Forelimb muscle (tissue), 1 donor: ENCODE data around the gene SLC7A9. TPM values are rescaled to one million over a fixed set of nuclear protein-coding genes. Genes with fewer than 3 reads are reported as not detected.
"Not testable (repeated sequence)": the region's sequence is repeated elsewhere in the genome, so short reads cannot be mapped to it uniquely, and the experiment has no call there.

Experiments
- DNase-seq: peaks from one replicate; pipeline ENCODE4 v3.0.0-alpha.2; 2013; ENCODE audit warnings: low read depth
- polyA plus RNA-seq: library from polyadenylated mRNA; unstranded; fragments of 120-200 nt; gene quantifications from one replicate; pipeline ENCODE4 v1.2.1, GENCODE V29; 2013; ENCODE audit not compliant: insufficient read length

SLC7A9 gene
- polyA plus RNA-seq, 1 donor, result 0.62 TPM

DNA sequence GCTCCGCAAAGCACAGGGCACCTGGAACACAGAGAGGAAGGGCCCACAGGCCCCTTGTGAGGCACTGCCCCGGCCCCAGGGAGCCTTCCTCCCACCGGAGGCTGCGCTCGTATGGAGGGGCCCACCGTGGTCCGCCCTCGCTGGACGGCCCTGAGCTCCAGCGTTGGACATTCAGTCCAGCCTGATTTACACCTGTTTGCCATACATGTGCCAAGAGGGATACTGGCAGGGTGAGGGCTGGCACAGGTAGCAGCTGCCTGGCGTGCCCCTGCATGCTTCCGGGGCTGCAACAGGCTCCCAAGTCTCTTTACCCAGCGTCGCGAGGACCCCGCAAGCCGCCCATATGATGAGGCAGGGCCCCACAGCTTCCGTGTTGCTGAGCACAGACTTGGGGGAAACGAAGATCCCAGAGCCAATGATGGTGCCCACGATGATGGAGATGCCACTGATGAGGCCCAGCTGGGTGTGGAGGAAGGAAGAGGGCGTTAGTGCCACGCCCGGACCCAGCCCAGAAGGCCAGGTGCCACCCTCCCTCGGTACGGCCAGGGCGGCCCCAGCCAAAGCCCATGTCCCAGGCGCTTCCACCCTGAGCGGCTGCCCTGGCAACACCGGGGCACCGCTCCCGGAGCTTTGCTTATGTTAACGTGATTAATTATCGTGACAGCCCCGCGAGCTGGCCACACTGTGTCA is 5.1 kb downstream of the SLC7A9 start:
- DNase-seq, result no peak

- DNase-seq, result no peak
Observed at GRCh38 chr19:32863841-32864240, 5.7 kb downstream of the SLC7A9 start.

GRCh38 chr19:32863301-32863700 is 6.3 kb downstream of the SLC7A9 start:
- DNase-seq, result no peak

- no peak for DNase-seq
Observed at GRCh38 chr19:32862741-32863140, 6.8 kb downstream of the SLC7A9 start.

- no peak for DNase-seq
Observed at GRCh38 chr19:32862173-32862572, 7.4 kb downstream of the SLC7A9 start.

GRCh38 chr19:32861596-32861995 is 8.0 kb downstream of the SLC7A9 start:
- DNase-seq, result no peak

DNA sequence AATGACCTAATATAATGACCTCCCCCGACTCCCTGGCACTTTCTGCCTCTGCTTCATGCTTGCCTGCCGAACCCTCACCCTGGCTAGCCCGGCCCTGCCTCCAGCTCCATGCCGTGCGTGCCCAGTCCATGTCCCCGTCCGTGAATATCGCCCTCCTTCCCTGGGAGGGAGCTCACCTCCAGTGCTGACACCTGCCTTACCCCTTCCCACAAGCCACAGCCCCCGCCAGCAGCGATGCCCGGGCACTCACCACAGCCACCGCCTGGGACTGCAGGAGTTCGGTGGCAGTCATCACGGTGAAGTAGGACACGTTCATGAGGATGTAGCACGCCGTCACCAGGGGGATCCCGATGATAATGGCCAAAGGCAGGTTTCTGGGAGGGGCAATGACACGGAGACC is 10.0 kb downstream of the SLC7A9 start:
- no peak for DNase-seq

GRCh38 chr19:32858559-32858958 is 11.0 kb downstream of the SLC7A9 start:
- no peak for DNase-seq

- DNase-seq, result no peak
Observed at GRCh38 chr19:32858155-32858554, 11.4 kb downstream of the SLC7A9 start.

DNA sequence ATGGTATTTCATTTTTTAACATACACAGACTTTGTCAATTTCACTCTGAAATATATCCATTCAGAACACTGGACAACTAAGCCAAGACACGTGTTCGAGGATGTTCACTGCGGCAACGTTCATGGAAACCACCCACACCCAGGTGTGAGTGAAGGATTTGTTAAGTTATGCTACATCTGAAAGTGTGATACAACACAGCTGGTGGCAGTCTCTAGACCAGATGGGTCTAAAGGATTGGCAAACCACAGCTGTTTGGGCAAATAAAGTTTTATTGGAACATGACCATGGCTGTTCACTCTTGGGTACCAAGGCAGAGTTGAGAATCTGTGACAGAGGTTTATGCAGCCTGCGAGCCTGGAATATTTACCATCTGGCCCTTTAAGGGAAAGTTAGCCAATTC is 12.0 kb downstream of the SLC7A9 start:
- no peak for DNase-seq

DNA sequence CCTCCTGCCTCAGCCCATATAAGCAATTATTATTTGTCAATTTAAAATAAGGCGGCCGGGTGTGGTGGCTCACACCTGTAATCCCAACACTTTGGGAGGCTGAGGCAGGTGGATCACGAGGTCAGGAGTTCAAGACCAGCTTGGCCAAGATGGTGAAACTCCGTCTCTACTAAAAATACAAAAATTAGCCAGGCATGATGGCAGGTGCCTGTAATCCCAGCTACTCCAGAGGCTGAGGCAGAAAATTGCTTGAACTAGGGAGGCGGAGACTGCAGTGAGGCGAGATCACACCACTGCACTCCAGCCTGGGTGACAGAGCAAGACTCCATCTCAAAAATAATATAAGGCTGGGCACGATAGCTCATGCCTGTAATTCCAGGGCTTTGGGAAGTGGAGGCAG is 12.7 kb downstream of the SLC7A9 start:
- DNase-seq, result not testable (repeated sequence)

DNA sequence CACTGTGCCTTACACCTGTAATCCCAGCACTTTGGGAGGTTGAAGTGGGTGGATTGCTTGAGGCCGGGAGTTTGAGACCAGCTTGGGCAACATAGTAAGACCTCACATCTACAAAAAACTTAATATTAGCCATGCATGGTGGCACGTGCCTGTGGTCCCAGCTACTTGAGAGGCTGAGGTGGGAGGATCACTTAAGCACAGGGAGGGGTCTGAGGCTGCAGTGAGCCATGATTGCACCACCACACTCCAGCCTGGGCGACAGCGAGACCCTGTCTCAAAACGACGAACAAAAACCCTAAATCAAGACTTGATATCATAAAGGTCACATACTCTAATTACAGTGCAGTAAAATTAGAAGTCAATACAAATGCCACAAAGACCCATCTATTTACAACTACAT is 17.4 kb downstream of the SLC7A9 start:
- no peak for DNase-seq

- not testable (repeated sequence) for DNase-seq
Observed at GRCh38 chr19:32848035-32848434, 21.5 kb downstream of the SLC7A9 start.

DNA sequence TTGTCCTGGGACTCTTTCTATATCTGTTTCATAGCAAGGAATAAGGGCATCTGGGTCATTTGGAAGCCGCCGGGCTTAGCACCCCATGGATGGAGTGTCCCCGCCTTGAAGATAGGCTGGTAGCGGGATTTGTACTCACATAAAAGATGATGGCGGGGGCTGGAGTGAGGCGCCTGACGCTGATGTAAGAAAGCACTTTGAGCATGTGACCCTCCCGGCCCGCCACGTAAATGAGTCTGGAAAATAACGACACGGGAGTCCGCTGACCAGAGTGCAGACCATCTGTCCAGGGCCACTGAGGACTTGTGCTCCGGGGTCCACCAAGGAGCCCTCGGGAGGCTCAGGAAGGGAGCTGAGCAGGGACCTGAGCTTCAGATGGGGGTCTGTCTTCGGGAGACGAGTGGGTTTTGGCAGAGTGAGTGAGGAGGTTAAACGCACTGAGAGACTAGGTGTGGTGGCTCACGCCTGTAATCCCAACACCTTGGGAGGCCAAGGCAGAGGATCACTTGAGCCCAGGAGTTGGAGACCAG is 25.8 kb downstream of the SLC7A9 start:
- DNase-seq, result no peak

GRCh38 chr19:32842061-32842460 is 27.5 kb downstream of the SLC7A9 start:
- no peak for DNase-seq

GRCh38 chr19:32837531-32837930 is 32.0 kb downstream of the SLC7A9 start:
- DNase-seq, result no peak

DNA sequence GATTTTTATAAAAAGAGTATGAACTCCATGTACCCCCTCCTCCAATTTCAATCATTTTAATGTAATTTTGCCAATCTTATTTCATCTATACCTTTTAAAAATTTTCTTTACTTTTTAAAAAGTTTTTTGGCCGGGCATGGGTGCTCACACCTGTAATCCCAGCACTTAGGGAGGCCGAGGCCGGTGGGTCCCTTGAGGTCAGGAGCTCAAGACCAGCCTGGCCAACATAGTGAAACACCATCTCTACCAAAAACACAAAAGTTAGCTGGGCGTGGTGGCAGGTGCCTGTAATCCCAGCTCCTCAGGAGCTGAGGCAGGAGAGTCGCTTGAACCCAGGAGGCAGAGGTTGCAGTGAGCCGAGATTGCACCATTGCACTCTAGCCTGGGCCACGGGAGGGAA is 36.2 kb downstream of the SLC7A9 start:
- DNase-seq, result not testable (repeated sequence)

GRCh38 chr19:32832825-32833224 is 36.7 kb downstream of the SLC7A9 start:
- not testable (repeated sequence) for DNase-seq

- DNase-seq, result not testable (repeated sequence)
Observed at GRCh38 chr19:32832094-32832493, 37.5 kb downstream of the SLC7A9 start.

DNA sequence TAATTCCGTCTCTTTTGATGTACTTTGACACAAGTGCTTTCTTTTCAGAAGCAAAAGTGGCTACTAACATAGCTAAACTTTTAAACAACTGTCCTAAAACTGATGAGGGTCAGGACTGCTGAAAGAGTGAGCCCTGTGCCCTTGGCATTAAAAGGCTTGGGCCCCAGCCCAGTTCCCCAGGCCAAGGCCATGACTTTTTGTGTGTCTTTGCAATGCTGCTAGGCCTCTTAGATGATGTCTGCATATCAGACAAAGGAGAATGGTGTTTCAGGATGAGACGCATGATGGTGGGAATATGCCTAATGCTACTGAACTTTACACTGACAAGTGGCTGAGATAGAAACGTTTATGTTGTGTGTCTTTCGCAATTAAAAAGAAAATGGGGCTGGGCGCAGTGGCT is 38.0 kb downstream of the SLC7A9 start:
- no peak for DNase-seq

DNA sequence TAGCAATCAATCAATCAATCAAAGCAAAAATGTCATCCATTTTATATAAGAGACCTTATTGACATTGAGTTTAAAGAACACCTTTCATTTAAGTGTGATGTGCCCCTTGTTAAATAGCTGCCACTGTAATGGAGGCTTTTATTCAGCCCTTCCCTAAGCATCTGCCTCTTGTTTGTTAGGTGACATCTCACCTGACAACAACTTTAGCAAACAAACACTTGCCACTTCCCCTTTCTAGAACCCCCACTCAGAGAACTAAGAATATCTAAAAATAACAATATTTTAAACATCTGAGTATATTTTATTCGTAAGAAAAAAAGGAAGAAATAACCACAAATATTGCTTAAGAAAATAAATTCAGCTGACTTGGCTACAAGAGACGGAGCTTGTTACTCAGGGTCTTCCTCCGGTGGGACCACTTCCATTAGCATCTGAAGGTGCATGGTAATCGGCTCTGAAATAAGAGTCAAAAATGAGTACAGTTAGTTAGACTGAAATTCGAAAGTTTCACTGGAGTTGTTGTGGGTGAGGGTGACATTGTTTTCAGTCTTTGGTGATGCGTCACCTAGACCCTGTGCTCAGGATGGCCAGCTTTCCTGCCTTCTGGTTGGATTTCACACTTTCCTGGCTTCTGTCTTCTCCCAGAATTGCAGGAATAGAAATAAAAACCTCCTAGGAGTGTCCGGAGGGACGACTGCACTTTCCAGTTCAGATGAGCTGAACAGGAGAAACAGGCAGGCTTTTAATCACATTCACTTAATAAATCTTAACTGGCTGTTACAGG is 39.1 kb downstream of the SLC7A9 start:
- DNase-seq, result no peak

DNA sequence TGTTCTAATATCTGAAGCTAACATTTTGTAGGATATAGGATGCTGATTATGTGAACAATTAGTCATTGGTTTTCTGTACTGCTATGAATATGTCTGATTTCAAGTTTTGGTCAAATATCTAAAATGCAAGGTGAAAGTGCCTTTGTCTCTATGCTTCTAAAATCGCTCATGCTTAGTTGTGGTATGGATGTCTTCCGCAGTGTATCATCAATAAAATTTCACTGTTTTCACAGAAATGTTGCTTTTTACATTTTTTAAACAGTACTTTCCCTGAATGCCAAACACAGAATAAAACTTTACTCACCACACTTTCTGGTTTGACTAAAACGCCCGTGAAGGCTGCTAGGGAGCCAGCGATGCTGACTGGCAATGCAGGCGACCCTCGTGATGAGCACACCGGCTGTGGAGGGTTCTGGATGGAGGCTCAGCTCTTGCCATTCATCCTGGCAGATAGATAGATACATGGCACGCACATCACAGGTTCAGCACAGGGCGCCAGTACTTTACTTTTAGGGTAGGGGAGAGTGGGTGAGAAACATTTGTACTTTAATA is 40.1 kb downstream of the SLC7A9 start:
- DNase-seq, result no peak
